Measurements from ENCODE around the gene PPP2R1B.

GRCh38 chr11:111772535-111772934 is 6.3 kb upstream of the PPP2R1B start:
- no peak for TF ChIP-seq POLR2AphosphoS5 (IDR thresholded peaks at IDR 0.05; ENCODE audit: insufficient read depth, low read depth, low read length)
- no peak for TF ChIP-seq MYC (IDR thresholded peaks at IDR 0.05; ENCODE audit: low read depth, low read length)
